Fibroblast of villous mesenchyme (primary cell): Measurements from ENCODE around the gene TFRC. TPM values are rescaled to one million over a fixed set of nuclear protein-coding genes. Genes with fewer than 3 reads are reported as not detected.
"Not testable (repeated sequence)": the region's sequence is repeated elsewhere in the genome, so short reads cannot be mapped to it uniquely, and the experiment has no call there.

ENCODE experiments used
- DNase-seq: peaks from one replicate; pipeline ENCODE4 v3.0.0-alpha.2; 2010; ENCODE audit warnings: low read depth
- H3K4me3 ChIP-seq: 2 replicates; pipeline ENCODE4 v1.5.1; 2011; ENCODE audit warnings: low read depth, mild to moderate bottlenecking, low read length
- CTCF ChIP-seq: IDR thresholded peaks from 2 replicates; pipeline ENCODE4 v1.5.1; 2012; ENCODE audit warnings: low read depth, mild to moderate bottlenecking, low read length; ENCODE audit not compliant: insufficient read depth
- total RNA-seq: library from RNA; depleted of rRNA; stranded (reverse); fragments of >200 nt; gene quantifications from 2 replicates; pipeline ENCODE4 v1.2.3, GENCODE V29; 2012

Gene TFRC
- total RNA-seq, 1 donor, result 150 TPM

- no peak for DNase-seq
- no peak overlapping the region for H3K4me3 ChIP-seq
- no peak for TF ChIP-seq CTCF
Measured at GRCh38 chr3:196097373-196098154, 15.7 kb upstream of the TFRC start.

GRCh38 chr3:196096382-196096953 lies 14.6 kb upstream of the TFRC start:
- no peak for DNase-seq

GRCh38 chr3:196093317-196094111 lies 11.6 kb upstream of the TFRC start:
- TF ChIP-seq CTCF, result no peak
- DNase-seq, result peak; percentile 88
- H3K4me3 ChIP-seq, result no peak overlapping the region

More at GRCh38 chr3:196096382-196096953, 14.6 kb upstream of the TFRC start:
- H3K4me3 ChIP-seq, result no peak overlapping the region
- no peak for TF ChIP-seq CTCF

- H3K4me3 ChIP-seq, result no peak overlapping the region
- DNase-seq, result no peak
- no peak for TF ChIP-seq CTCF
Measured at GRCh38 chr3:196087906-196088305, 6.0 kb upstream of the TFRC start.

- DNase-seq, result peak; percentile 28
- TF ChIP-seq CTCF, result no peak
- peak overlapping the region; percentile 91 for H3K4me3 ChIP-seq
Measured at GRCh38 chr3:196082619-196082971, 705 bp upstream of the TFRC start.

- DNase-seq, result peak; percentile 57
- H3K4me3 ChIP-seq, result peak overlapping the region; percentile 91
- TF ChIP-seq CTCF, result no peak
Measured at GRCh38 chr3:196081002-196081833, 672 bp downstream of the TFRC start.

GRCh38 chr3:196080101-196080846 lies 1.6 kb downstream of the TFRC start:
- DNase-seq, result not testable (repeated sequence)
- H3K4me3 ChIP-seq, result peak overlapping the region; percentile 91
